K562 (cell line): ENCODE measurements around the gene INPP5D. TPM values are rescaled to one million over a fixed set of nuclear protein-coding genes. Genes with fewer than 3 reads are reported as not detected.

Experiments
- BCOR ChIP-seq: fragments of 450-650 bp; IDR thresholded peaks from 2 replicates; pipeline ENCODE4 v1.6.1; 2016
- DMBX1 ChIP-seq: fragments of 250-450 bp; sonication (Bioruptor Pico); IDR thresholded peaks from 2 replicates; pipeline ENCODE4 v1.8.0; 2022; ENCODE audit warnings: inconsistent platforms, mild to moderate bottlenecking, moderate library complexity, borderline replicate concordance
- E2F1 ChIP-seq: sonication (generic); formaldehyde crosslinking; IDR thresholded peaks from 2 replicates; pipeline ENCODE4 v1.8.1; 2023; ENCODE audit warnings: mild to moderate bottlenecking, missing genetic modification reagents, moderate library complexity
- HMG20B ChIP-seq: fragments of 250-450 bp; sonication (Bioruptor Pico); IDR thresholded peaks from 2 replicates; pipeline ENCODE4 v1.5.0; 2021; ENCODE audit warnings: mild to moderate bottlenecking
- HNRNPH1 ChIP-seq: fragments of 200-400 bp; formaldehyde crosslinking; optimal IDR thresholded peaks from 2 replicates; pipeline ENCODE3; 2017; ENCODE audit warnings: low read depth, mild to moderate bottlenecking, low read length, moderate library complexity
- HNRNPL ChIP-seq: fragments of 200-400 bp; formaldehyde crosslinking; IDR thresholded peaks from 2 replicates; pipeline ENCODE4 v1.6.1; 2017; ENCODE audit warnings: low read depth, mild to moderate bottlenecking, low read length
- ID3 ChIP-seq, 2 experiments: fragments of 250-450 bp in 1 of 2; fragments of 450-650 bp in 1 of 2; sonication (Bioruptor Pico) in 1 of 2; IDR thresholded peaks; 2 replicates each; pipeline versions ENCODE4 v1.6.1 to v1.8.0; 2016 to 2021; ENCODE audit warnings: mild to moderate bottlenecking in 2 of 2, moderate library complexity in 2 of 2, missing compliant biosample characterization in 1 of 2, missing genetic modification characterization in 1 of 2
- IFI16 ChIP-seq: fragments of 250-450 bp; sonication (Bioruptor Pico); IDR thresholded peaks from 2 replicates; pipeline ENCODE4 v2.1.2; 2022; ENCODE audit warnings: mild to moderate bottlenecking, inconsistent platforms
- ILF3 ChIP-seq: fragments of 450-650 bp; IDR thresholded peaks from 2 replicates; pipeline ENCODE4 v1.6.1; 2018; ENCODE audit warnings: antibody characterized with exemption, mild to moderate bottlenecking, moderate library complexity, borderline replicate concordance
- KDM2B ChIP-seq: fragments of 250-450 bp; sonication (Bioruptor Pico); IDR thresholded peaks from 2 replicates; pipeline ENCODE4 v1.8.0; 2021; ENCODE audit warnings: mild to moderate bottlenecking, moderate library complexity
- KLF13 ChIP-seq: fragments of 450-650 bp; IDR thresholded peaks from 2 replicates; pipeline ENCODE4 v1.6.1; 2016; ENCODE audit warnings: missing genetic modification characterization, low read depth, mild to moderate bottlenecking, missing compliant biosample characterization, moderate library complexity, borderline replicate concordance
- LARP7 ChIP-seq: fragments of 450-650 bp; IDR thresholded peaks from 2 replicates; pipeline ENCODE4 v1.6.1; 2016
- LCOR ChIP-seq: sonication (generic); formaldehyde crosslinking; IDR thresholded peaks from 2 replicates; pipeline ENCODE4 v1.8.0; 2022; ENCODE audit warnings: mild to moderate bottlenecking, missing genetic modification reagents
- NRF1 ChIP-seq, 2 experiments: fragments of 450-650 bp; IDR thresholded peaks in 1 of 2; conservative IDR thresholded peaks in 1 of 2; 2 replicates each; pipeline ENCODE4 v1.6.1; 2014; ENCODE audit warnings: mild to moderate bottlenecking in 2 of 2
- PHF20 ChIP-seq: fragments of 450-650 bp; IDR thresholded peaks from 2 replicates; pipeline ENCODE4 v1.6.1; 2018; ENCODE audit not compliant: partially characterized antibody
- POLR3A ChIP-seq: IDR thresholded peaks from 2 replicates; pipeline ENCODE4 v1.6.1; 2011; ENCODE audit warnings: borderline replicate concordance, mild to moderate bottlenecking, moderate library complexity; ENCODE audit not compliant: insufficient read length, insufficient read depth; ENCODE audit errors: extremely low read depth
- RAD51 ChIP-seq: fragments of 450-650 bp; IDR thresholded peaks from 2 replicates; pipeline ENCODE4 v1.7.1; 2016; ENCODE audit warnings: low read depth, mild to moderate bottlenecking, borderline replicate concordance
- RHOXF2B ChIP-seq: fragments of 250-450 bp; sonication (Bioruptor Pico); conservative IDR thresholded peaks from 2 replicates; pipeline ENCODE4 v1.5.1; 2021
- WHSC1 ChIP-seq: IDR thresholded peaks from one replicate; pipeline ENCODE4 v1.6.1; 2012; ENCODE audit warnings: low read length, control low read depth, inconsistent platforms
- ZBED1 ChIP-seq: IDR thresholded peaks from 2 replicates; pipeline ENCODE4 v1.6.1; 2014
- ZHX1 ChIP-seq: fragments of 150-350 bp; conservative IDR thresholded peaks from 2 replicates; pipeline ENCODE4 v1.6.1; 2014; ENCODE audit warnings: low read length
- ZNF165 ChIP-seq: fragments of 250-450 bp; sonication (Bioruptor Pico); IDR thresholded peaks from 2 replicates; pipeline ENCODE4 v1.4.0; 2020; ENCODE audit warnings: borderline replicate concordance
- ZNF398 ChIP-seq: fragments of 250-450 bp; sonication (Bioruptor Pico); IDR thresholded peaks from 2 replicates; pipeline ENCODE4 v1.8.0; 2021; ENCODE audit warnings: moderate library complexity, mild to moderate bottlenecking, inconsistent platforms
- polyA plus RNA-seq, 8 experiments: library from polyadenylated mRNA; depleted of rRNA in 4 of 8; stranded (reverse) in 5 of 8; unstranded in 3 of 8; fragments of >200 nt; fragmentation: Nextera tagmentation in 2 of 8; fragmentation: Illumina TruSeq in 1 of 8; extraction: Ambion mirVana in 2 of 8; extraction: Trizol in 1 of 8; gene quantifications; 2 replicates each; pipeline versions ENCODE4 v1.2.1 to v1.2.3, GENCODE V29; 2011 to 2014; ENCODE audit warnings: inconsistent platforms in 1 of 8, missing spikeins in 1 of 8
- total RNA-seq, 7 experiments: library from RNA; depleted of rRNA in 6 of 7; stranded (reverse); fragments of >200 nt in 6 of 7; fragmentation: Illumina TruSeq in 2 of 7; extraction: Trizol in 2 of 7; gene quantifications; 2 replicates each; pipeline versions ENCODE4 v1.2.1 to v1.2.3, GENCODE V29; 2011 to 2021; ENCODE audit warnings: low replicate concordance in 1 of 7

The INPP5D gene
- total and polyA plus RNA-seq, 9 of the 15 experiments (the other 6 are each of a cell fraction or from before 2014, with no cell fraction given) = 0.55 to 6.2 (median 2.2) TPM

- TF ChIP-seq RHOXF2B (no peak), LARP7 (no peak), POLR3A (no peak), ZNF398 (no peak), LCOR (CRISPR knock-in tag) (no peak), ZHX1 (no peak), HMG20B (CRISPR knock-in tag) (no peak), ID3 (CRISPR knock-in tag; IDR thresholded peaks at IDR 0.05) (no peak), ID3 (tag; IDR thresholded peaks at IDR 0.05) (peak; percentile 61; the same call in 1 of the 2 replicates), HNRNPH1 (no peak), KDM2B (no peak), ZBED1 (no peak), KLF13 (tag) (no peak), E2F1 (no peak), IFI16 (CRISPR knock-in tag) (no peak), WHSC1 (no peak), HNRNPL (no peak), PHF20 (no peak), DMBX1 (CRISPR knock-in tag) (peak; percentile 90), ILF3 (no peak), RAD51 (0 out of 2 replicates have a peak, but pooled peaks have one; percentile 9), BCOR (peak; percentile 88), NRF1 (conservative IDR thresholded peaks at IDR 0.05 in 1 of 2, IDR thresholded peaks at IDR 0.05 in 1 of 2) (peak in 1 of 2 experiments; percentile 48; a peak in 2 of 4 replicates), ZNF165 (no peak)
Observed at GRCh38 chr2:233091595-233092375, 31.6 kb downstream of the INPP5D start (continued).
